Activated B cell treated with CpG ODN at 0.5 μM for 24 hours (primary cell): ENCODE data around the gene LIPN. TPM values are rescaled to one million over a fixed set of nuclear protein-coding genes. Genes with fewer than 3 reads are reported as not detected.

ENCODE experiments used
- ATAC-seq: fragments of 200-7000 bp; cut with Tn5 transposase; one replicate; pipeline ENCODE4 v1.10.0; 2021; ENCODE audit warnings: low read depth, mild to moderate bottlenecking, moderate library complexity
- CTCF ChIA-PET: fragments of 350-600 bp; sonication (Branson Sonifier 250); formaldehyde crosslinking; loops from one replicate; lab custom pipeline; 2021; ENCODE audit warnings: antibody characterized with exemption; lab: Charles Lee
- POLR2A ChIA-PET: fragments of 350-600 bp; sonication (Branson Sonifier 250); formaldehyde crosslinking; loops from one replicate; lab custom pipeline; 2021; ENCODE audit warnings: antibody characterized with exemption; lab: Charles Lee
- DNase-seq: peaks from one replicate; pipeline ENCODE4 v3.0.0; 2022
- H3K27ac Mint-ChIP-seq: one replicate; pipeline ENCODE4 v1.8.0; 2020; ENCODE audit warnings: mixed read lengths
- H3K27me3 Mint-ChIP-seq: one replicate; pipeline ENCODE4 v1.8.0; 2021; ENCODE audit warnings: mixed read lengths
- H3K36me3 Mint-ChIP-seq: one replicate; pipeline ENCODE4 v1.8.0; 2021; ENCODE audit warnings: low read depth, mixed read lengths
- H3K4me1 Mint-ChIP-seq: one replicate; pipeline ENCODE4 v1.8.0; 2021; ENCODE audit warnings: mixed read lengths
- H3K4me3 Mint-ChIP-seq: one replicate; pipeline ENCODE4 v1.8.0; 2020; ENCODE audit warnings: mild to moderate bottlenecking, mixed read lengths
- H3K9me3 Mint-ChIP-seq: one replicate; pipeline ENCODE4 v1.8.0; 2020; ENCODE audit warnings: mixed read lengths
- intact Hi-C: fragments of 100-400 bp; cut with micrococcal nuclease; formaldehyde crosslinking; loops from one replicate; pipeline ENCODE4 v1.15.1; 2024
- total RNA-seq: library from RNA; stranded (reverse); gene quantifications from 2 replicates; pipeline ENCODE4 v1.2.3, GENCODE V29; 2022
- TF ChIP-seq, protein P1 (sequence below): fragments of 200-600 bp; IDR thresholded peaks from one replicate; pipeline ENCODE4 v1.8.0; 2022; ENCODE audit warnings: antibody characterized with exemption, mild to moderate bottlenecking

The LIPN gene
- total RNA-seq, 1 donor from 2014 or later, result 0.27 TPM

DNA sequence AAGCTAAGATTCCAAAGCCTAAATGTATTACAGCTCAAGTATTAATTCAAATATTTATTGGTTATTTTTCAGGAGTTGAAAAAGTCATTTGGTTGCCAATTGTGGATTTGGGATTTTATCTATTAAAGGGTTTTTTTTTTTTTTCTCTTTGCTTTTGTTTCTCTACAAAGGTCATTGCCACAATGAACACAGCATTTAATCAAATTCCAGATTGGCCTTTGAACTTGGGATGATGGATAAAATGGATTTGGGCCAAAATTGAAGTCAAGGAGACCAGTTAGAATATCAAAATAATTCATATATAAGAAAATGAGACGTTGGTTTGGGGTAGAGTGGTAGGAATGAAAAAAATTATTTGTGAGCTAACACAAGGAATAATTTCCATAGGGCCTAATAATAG is 9.6 kb downstream of the LIPN start:
- Mint-ChIP-seq H3K36me3 (peaks cover 2% of the 10 kb centered on the region), H3K4me1 (no peaks in the 10 kb centered on the region), H3K27ac (no peak overlapping the region), H3K9me3 (no peaks in the 10 kb centered on the region), H3K4me3 (no peak overlapping the region), H3K27me3 (peaks cover 1% of the 10 kb centered on the region)
- ChIA-PET CTCF (no interaction called here), POLR2A (no interaction called here)
- TF ChIP-seq, protein P1, sequence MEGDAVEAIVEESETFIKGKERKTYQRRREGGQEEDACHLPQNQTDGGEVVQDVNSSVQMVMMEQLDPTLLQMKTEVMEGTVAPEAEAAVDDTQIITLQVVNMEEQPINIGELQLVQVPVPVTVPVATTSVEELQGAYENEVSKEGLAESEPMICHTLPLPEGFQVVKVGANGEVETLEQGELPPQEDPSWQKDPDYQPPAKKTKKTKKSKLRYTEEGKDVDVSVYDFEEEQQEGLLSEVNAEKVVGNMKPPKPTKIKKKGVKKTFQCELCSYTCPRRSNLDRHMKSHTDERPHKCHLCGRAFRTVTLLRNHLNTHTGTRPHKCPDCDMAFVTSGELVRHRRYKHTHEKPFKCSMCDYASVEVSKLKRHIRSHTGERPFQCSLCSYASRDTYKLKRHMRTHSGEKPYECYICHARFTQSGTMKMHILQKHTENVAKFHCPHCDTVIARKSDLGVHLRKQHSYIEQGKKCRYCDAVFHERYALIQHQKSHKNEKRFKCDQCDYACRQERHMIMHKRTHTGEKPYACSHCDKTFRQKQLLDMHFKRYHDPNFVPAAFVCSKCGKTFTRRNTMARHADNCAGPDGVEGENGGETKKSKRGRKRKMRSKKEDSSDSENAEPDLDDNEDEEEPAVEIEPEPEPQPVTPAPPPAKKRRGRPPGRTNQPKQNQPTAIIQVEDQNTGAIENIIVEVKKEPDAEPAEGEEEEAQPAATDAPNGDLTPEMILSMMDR, result no peak
- DNase-seq, result no peak
- intact Hi-C loops, result no loop called here
- no peak for ATAC-seq

DNA sequence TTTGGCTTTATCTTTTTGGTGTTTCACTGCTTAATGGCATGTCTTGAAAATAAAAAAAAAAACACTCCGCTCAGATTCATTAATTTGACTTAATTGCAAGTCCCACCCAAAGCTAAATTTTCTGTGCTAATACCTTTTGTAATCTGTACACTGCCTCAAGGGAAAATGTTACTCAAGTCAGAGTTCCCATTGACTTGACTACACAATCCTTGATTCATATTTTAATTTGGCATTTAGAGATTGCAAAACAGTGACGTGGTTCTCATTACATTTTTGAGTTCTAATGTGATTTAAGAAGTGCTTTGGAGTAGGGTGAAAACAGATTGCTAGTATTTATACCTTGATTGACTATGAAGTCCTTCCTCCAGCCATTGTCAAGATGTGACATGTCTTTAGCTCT is 21.4 kb downstream of the LIPN start:
- ATAC-seq (no peak), DNase-seq (no peak)
- no peak overlapping the region for H3K4me3 Mint-ChIP-seq
- intact Hi-C loops, result no loop called here
- no peaks in the 10 kb centered on the region for H3K9me3 Mint-ChIP-seq
- ChIA-PET CTCF (no interaction called here), POLR2A (no interaction called here)
- TF ChIP-seq, protein P1, result no peak
- no peaks in the 10 kb centered on the region for H3K36me3 Mint-ChIP-seq
- no peak overlapping the region for H3K27ac Mint-ChIP-seq
- peaks cover 2% of the 10 kb centered on the region for H3K27me3 Mint-ChIP-seq
- no peaks in the 10 kb centered on the region for H3K4me1 Mint-ChIP-seq

DNA sequence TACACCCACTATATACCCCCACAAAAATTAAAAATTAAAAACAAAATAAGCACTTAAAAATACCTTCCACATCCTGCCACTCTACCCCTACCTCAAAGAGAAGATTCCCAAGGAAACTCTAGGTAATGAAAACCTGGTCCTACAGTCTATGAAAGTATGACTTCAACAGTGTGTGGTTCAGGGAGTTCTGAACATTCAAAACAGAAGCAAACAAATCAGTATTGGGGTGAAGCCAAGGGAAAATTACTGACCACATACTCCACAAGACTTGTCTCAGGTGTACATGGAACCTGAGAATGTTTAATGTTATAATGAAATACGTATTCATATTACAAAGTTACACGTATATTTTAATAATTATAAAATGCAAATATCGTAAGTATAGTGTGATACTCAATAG is 22.4 kb downstream of the LIPN start:
- TF ChIP-seq, protein P1, result no peak
- intact Hi-C loops, result no loop called here
- no peaks in the 10 kb centered on the region for H3K36me3 Mint-ChIP-seq
- DNase-seq (no peak), ATAC-seq (no peak)
- H3K4me1 Mint-ChIP-seq, result no peaks in the 10 kb centered on the region
- ChIA-PET POLR2A (no interaction called here), CTCF (no interaction called here)
- no peaks in the 10 kb centered on the region for H3K9me3 Mint-ChIP-seq
- H3K27ac Mint-ChIP-seq, result no peak overlapping the region
- no peaks in the 10 kb centered on the region for H3K27me3 Mint-ChIP-seq
- H3K4me3 Mint-ChIP-seq, result no peak overlapping the region

DNA sequence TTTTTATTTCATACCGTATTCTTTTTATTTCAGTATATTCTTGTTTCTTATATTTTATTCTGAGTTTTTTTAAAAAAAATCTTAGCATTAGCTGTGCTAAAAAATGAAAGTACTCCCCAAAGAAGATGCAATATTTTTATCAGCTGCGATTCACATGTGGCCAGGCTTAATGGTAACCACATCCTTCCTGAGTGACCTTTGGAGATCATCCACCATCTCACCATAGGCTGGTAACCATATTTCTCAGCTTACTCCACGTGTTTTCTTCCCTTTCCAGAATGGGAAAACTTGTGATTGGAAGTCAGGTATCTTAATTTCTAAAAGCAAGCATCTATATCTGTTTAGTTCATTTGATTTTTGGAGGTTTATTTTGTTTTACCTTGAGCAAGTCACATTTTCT is 23.9 kb downstream of the LIPN start:
- DNase-seq, result no peak
- POLR2A ChIA-PET, result no interaction called here
- no peaks in the 10 kb centered on the region for H3K36me3 Mint-ChIP-seq
- H3K4me1 Mint-ChIP-seq, result no peaks in the 10 kb centered on the region
- H3K4me3 Mint-ChIP-seq, result no peak overlapping the region
- no peaks in the 10 kb centered on the region for H3K9me3 Mint-ChIP-seq
- no peaks in the 10 kb centered on the region for H3K27me3 Mint-ChIP-seq
- TF ChIP-seq, protein P1, result no peak
- CTCF ChIA-PET, result no interaction called here
- H3K27ac Mint-ChIP-seq, result no peak overlapping the region
- no peak for ATAC-seq
- intact Hi-C loops, result no loop called here

DNA sequence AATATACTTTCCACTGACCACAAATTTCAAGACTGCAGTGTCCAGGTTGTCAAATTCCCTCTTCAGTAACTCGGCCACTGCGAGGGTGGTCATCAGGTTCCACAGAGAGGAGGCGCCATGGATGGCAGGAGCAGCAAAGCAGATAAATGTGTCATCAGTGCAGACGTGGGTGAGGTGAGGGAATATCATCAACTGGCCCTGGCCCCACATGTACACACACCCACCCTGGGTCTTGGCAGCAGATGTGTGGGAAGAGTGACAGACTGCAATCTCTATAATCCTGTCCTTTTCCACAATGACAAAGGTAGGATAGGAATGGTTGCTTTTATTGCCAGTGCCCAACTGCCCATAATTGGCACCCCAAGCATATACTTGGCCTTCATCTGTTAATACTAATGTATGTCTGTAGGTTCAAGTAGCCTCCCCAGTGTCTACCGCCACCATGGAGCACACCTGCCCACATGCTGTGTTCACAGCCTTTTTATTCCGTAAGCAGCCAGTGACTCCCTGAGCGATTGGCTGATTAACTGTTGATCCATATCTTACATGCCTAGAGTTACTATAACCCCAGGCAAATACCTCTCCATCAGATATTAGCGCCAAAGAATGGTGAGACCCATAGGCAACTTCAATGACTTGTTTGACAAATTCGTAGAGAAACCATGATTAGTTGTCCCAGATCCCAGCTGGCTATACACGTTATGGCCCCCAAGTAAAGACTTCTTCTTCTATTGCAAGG is 26.4 kb downstream of the LIPN start:
- no peaks in the 10 kb centered on the region for H3K4me1 Mint-ChIP-seq
- ATAC-seq (no peak), DNase-seq (no peak)
- ChIA-PET CTCF (no interaction called here), POLR2A (no interaction called here)
- H3K36me3 Mint-ChIP-seq, result no peaks in the 10 kb centered on the region
- H3K4me3 Mint-ChIP-seq, result no peak overlapping the region
- no peaks in the 10 kb centered on the region for H3K27me3 Mint-ChIP-seq
- intact Hi-C loops, result no loop called here
- TF ChIP-seq, protein P1, result no peak
- H3K9me3 Mint-ChIP-seq, result no peaks in the 10 kb centered on the region
- no peak overlapping the region for H3K27ac Mint-ChIP-seq
